Islet of Langerhans (tissue), 1 donor: ENCODE measurements around the gene SYT6.

Experiments used
- FAIRE-seq: peaks from one replicate; lab custom pipeline; 2011; peaks lifted over from hg19 to GRCh38; lab: Jason Lieb, UNC

Gene SYT6, protein sequence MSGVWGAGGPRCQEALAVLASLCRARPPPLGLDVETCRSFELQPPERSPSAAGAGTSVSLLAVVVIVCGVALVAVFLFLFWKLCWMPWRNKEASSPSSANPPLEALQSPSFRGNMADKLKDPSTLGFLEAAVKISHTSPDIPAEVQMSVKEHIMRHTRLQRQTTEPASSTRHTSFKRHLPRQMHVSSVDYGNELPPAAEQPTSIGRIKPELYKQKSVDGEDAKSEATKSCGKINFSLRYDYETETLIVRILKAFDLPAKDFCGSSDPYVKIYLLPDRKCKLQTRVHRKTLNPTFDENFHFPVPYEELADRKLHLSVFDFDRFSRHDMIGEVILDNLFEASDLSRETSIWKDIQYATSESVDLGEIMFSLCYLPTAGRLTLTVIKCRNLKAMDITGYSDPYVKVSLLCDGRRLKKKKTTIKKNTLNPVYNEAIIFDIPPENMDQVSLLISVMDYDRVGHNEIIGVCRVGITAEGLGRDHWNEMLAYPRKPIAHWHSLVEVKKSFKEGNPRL

DNA sequence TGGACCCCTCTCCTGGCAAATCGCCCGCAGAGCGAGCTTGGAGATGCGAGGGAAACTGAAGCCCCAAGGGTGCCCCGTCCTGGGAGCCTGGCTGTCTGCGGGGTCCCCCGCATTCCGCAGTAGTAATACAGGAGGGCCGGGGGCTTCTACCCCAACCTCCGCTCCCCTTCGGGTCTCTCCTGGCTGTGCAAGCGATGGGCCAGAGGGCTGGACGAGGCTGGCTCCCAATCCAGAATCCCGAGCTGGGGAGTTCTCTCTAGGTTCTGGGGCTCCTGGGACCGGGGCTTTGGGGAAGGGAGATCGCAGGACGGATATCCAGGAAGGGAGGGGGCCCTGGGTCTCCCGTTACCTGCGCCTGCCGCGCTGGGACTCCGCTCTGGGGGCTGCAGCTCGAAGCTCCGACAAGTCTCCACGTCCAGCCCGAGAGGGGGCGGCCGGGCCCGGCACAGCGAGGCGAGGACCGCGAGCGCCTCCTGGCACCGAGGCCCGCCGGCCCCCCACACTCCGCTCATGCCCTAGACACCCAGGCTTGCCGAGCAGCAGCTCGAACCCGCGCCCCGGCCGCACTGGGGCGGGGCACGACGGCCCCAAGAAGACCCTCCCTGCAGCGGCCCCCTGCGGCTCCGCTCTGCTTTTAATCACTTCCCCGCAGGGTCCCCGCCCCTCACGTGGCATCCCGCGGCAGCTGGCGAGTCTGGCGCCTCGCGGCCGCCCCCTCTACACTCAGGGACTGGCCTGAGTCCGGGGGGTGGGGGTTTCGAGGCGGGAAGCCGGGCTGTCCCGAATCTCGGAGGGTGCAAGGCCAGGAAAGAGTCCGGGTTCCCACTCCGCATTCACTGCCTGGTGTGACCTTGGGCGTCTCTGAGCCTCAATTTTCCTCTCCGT, at the start of gene SYT6:
Gene SYT6, minus strand, starts transcription at position 609 of the 885 bp plus-strand sequence. Its CDS starts 97 bp downstream, at position 512.
- FAIRE-seq = no peak

DNA sequence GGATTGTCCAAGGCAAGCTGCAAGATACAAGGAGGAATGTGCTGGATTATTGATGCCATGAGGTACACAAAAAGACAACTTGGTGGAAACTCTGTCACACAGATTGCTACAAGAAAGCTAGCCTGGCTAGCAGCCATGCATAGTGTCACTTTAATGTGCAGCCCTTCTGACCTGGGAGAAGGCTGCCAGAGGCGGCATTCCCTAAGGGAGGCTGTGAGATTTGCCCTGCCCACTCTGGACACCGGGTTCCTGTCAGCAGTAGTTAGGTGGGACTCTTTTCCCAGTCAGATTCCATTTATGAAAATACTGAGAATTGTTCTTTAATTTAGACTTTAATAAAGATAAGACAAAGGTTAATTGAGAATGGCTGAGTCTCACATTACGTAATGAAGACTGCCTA, 47.8 kb upstream of the SYT6 start:
- no peak for FAIRE-seq

DNA sequence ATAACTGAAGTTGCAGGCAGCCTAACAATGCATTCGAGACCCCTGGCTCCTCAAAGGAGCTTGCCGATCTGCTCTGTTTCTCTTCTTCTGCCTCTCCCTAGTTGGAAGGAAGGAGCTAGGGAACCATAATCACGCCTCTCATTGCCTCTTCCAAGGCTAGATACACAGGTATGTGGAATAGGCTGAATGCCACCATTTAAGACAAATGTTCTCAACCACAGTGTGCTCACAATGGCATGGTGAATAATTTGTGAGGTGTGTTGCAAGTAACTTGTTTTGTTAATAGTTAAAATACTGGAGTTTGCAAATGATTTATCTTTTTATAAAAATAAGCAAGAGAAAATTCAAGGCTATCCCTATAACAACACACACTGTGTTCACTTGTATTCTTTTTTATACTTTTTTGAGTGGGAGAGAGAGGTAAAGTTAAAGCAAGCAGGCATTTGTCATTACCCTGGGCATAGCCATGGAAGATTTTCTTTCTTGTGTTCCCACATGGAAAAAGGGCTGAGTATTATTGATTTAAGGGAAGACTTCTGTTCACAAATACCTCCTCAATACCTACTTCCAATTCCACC, 45.4 kb upstream of the SYT6 start:
- no peak for FAIRE-seq

DNA sequence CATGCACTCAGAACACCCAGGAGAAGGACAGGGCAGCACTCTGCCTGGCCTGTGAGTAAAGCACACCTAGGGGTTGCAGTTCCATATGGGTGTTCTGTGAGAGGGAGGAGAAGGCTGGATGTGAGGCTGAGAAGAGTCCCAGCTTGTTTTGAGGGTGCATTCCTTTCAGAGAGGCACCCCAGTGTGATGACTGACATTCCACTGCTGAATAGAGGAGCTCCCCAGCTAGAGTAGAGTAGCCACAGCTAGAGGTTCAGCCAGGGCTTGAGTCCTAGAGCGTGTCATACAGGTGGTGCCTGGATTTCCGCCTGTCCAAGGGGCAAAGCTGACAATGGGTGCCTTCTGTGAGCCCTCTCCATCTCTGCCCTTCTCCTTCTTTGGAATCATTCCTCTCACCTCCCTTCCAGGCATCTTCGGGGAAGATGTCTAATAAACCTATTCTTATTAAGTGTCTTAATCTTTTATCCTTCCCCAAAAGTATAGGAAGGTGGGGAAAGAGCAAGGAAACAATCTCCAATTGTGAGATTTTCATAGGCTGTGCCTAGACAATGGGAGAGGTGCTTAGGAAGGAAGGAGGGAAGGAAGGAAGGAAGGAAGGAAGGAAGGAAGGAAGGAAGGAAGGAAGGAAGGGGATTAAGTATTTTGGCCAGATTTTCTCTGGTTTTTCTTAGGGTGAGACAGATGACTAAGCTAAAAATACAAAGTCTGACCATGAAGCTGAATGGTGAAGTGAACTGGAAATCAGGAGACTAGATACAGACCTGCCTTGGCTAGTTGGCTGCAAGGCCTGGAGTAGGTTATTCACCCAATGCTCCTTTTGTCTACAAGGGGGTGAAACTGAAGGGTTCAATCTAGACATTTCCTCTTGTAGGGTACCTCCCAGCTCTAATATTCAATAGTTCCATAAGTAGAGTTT, 43.6 kb upstream of the SYT6 start:
- FAIRE-seq = no peak

DNA sequence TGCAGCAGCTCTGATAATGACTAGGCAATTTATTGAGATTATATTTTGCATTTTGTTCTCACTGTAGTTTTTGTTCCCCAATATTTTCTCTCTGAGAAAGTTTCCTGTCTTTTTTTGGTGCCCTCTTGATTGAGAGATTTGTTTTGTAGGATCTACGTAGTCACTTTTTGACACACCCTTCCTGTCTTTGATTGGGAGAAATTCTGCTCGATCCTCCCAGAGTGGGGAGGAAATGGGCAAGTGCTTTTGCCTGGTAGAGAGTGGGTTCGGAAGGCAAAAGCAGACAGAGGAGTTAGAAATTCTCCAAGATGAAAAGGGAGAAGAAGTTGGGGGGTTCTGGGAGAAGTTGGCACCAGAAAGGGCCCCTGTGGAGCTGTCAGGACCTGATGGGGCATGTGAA, 42.1 kb upstream of the SYT6 start:
- no peak for FAIRE-seq

DNA sequence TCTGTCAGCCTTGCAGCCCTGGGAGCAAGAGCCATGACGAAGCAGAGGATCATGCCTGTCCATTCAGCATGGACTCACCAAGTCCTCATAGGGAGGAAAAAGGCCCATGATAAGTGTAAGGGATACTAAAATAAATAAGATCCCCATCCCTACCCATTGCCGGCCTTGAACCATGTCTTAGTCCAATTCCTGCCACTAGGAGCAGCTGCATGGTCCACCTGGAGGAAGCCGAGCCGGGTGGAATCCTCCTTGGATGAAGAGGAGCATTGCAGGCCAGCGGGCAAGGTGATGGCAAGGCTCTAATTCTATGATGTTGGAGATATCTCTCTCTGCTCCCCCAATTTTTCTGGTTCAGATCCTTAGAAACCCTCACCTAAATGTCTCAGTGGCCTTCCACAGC, 38.7 kb upstream of the SYT6 start:
- no peak for FAIRE-seq

DNA sequence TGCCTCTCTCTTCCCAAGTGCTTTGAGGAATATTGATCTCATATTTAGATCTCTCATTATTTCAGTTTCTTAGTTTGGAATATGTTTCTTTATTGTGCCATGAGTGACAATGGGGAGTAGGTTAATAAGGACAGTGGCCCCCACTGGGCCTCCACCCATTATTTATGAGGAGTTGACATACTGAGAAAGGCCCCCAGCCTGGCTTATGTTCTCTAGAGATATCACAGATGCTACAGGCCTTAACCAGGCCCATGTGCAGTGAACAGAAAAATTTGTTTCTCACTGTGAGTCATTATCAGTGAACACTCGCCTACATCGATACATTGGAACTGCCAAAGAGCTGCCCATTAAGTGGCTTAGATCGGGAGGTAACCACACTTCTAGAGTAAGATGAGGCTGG, 35.7 kb upstream of the SYT6 start:
- FAIRE-seq = no peak

DNA sequence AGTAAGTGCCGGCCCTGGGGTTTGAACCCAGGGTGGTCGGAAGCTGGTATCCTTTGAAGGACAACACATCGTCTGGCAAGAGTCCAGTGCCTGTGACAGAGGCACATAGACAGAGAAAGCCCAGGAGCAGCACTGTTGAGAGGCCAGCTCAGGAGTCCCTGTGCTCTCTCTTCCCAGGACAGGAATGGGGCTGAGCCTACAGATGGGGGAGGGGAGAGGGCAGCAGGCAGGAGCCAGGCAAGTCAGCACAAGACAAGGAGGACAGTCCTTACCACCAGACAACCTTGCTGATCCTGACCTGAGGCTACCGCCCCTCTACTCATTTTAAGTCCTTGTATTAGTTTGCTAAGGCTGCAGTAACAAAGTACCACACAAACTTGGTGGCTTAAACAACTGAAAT, 27.7 kb upstream of the SYT6 start:
- no peak for FAIRE-seq

DNA sequence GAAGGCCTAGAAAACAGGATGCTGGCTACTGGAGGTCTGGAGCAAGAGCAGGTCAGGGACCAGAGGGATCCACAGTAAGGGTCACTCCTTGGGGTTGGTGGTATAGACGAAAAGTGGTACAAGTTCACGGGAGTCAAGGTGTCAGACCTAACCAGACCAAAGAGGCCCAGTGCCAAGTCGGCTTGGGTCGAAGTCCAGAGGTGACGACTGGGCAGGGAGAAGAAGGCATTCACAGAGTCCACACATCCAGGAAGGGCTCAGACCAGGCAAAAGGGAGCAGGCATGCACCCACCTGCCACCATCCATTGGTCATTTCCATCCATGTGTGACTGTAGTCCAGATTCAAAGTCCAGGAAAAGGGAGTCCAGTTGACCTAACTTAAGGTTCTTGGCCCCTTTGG, 27.1 kb upstream of the SYT6 start:
- FAIRE-seq = no peak

DNA sequence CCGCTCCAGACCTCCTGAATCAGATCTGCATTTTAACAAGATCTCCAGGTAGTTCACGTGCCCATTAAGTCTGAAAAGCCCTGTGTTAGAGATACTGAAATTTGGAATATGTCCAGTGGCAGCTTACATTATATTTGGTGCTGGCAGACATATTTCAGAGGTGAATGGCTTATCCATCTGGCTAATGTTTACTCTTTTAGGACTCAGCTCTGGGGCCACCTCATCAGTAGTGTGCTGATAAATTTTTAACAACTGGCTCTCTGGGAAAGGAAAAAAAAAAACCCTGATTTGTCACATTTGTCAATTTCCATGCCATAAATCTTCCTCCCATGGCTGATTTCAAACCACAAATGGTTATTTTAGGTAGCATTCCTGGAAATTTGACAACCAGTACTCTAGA, 25.3 kb upstream of the SYT6 start:
- peak; percentile 95 for FAIRE-seq

DNA sequence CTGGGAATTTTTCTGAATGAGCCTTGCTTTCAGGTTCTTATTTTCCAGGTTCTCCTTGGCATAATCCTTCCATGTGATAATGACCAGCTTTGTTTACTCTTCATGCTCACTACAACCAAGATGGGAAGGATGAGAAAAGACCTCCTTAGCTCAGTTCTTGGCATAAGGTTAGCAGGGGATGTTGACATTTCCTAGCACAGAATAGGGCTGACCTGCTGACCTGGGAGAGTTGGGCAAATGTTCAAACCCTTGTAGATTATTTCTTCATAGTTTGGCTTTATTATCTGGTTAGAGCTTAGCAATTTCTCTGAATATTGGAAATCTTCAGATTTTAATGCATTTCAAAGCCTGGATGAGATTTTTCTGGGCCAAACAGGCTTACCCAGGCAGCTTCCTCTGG, 23.6 kb upstream of the SYT6 start:
- no peak for FAIRE-seq

DNA sequence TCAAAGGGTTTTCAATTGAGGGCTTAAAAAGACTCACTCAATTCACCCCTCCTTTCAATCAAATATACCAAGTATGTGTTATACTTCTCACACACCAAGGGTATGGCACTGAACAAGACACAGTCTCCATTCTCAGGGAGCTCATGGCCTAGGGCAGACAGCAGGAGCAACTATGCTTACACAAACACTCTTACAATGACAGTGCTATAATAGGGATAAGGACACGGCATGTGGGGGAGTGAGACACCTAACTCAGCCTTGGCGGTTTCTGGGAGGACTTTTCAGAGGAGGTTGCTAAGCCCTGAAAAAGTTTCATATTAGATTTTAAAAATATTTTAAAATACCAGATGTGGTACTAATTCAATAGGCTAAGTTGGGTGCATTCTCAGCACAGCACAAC, 22.7 kb upstream of the SYT6 start:
- FAIRE-seq = no peak

DNA sequence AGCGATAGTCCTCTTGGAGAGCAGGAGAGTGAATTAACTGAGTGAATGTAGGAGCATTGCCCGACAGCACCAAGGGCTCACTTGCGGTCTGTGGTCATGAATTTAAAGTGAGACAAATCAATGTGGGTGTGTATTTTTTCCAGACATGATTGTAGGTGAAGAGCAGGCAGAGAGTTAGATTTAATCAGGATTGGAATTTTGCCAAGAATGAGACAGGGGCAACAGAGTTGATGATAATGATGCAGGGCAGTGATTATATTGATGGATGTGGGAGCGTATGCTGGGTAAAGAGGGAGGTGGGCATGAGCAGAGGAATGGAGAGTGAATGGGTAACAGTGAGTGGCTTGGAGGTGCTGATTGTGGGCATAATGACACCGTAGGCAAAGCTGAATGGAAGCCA, 20.0 kb upstream of the SYT6 start:
- FAIRE-seq = no peak

DNA sequence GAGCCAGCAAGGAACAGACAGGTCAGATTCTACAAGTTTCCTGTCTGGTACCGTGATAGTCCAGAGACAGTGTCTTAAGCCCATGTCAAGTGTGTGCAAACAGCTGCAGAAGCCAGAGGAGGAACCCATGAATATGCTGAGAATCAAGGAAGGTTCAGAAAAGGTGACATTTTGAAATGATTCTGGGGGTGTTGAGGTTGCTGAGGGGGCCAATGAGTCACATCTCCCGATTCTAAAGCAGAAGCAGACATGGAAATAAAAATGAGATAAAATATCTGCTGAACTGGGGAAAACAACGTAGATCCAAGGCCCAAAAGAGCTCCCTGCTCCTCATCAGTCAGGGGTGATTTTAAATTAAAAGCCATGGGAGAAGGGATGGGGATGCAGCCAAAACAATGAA, 15.8 kb upstream of the SYT6 start:
- no peak for FAIRE-seq

DNA sequence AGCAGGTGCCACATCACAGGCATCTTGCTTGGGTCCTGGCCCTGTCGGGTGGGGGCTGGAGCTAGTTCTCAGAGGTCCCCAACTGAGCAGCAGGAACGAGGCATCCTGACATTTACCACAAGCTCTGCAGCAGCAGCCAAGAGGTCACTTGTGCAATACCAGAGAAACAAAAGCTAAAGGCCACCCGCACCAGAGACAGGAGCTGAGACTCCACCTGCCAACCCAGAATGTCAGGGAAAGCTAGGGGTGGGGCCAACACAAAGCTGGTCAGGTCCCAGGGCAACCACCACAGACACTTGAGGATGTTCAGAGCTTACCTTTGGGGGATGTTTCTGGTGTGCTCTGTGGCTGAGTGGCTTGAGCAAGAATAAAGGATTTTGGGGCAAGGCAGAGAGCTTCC, 13.6 kb upstream of the SYT6 start:
- no peak for FAIRE-seq

DNA sequence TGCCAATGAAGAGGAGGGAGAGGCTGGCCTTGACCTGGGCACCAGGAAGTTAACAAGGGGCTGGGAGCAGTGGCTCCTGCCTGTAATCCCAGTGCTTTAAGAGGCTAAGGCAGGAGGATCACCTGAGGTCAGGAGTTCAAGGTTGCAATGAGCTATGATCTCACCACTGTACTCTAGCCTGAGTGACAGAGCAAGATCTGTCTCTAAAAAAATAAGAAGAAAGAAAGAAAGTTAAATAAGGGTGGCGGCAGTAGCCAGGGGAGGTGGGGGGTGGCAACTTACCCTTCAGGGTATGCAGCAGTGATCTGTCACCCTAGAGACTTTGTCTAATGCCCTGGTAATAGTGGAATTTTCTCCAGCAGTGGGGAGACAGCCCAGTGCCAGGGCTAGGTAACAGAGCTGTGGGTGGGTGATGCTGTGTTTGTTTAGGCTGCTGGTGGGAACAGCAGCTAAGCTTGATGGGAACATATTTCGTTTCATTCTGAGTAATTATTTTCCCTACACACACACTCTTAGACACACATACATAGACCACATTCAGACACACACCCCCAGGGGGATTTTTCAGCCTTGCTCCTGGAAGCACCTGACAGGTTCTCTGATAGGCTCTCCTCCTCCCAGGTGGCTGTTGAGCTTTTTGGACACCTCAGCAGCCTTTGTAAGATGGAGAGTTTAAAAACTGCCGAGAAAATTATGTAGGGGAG, 11.3 kb upstream of the SYT6 start:
- no peak for FAIRE-seq

DNA sequence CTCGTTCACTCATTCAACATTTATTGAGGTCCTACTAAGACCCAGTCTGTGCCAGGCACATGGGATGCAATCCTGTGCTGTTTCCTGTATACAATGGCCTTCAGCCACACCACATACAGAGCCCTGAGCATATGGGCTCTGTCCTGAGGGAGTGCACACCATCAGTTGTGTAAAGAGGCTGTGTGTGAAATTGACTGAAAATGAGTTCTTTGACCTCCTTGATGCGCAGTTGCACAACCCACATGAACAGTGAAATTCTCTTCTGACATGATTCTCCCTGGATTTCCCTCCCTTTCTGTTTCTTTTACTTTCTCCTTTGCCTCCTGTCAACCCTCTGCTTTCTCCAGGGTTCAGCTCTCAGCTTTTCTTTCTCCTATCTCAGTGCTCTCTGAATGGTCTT, 6.3 kb upstream of the SYT6 start:
- FAIRE-seq = no peak

DNA sequence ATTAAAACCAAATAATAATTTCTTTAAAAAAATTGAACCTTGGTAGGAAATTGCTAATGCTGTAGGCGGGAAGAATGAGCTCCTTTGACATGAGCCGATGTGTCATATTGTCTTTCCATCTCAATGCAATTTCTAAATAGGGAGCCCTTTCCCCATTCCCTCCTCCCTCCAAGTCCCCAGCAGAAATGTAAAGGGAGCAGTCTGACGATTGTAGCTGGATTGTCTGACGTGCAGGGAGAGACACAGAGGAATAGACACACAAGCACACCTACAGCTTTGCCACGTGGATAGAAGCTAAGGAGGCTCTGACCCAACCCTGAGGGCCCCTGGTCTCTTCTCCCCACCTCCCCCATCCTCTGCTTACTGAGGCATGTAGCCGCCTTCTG, 3.6 kb upstream of the SYT6 start:
- FAIRE-seq = no peak

DNA sequence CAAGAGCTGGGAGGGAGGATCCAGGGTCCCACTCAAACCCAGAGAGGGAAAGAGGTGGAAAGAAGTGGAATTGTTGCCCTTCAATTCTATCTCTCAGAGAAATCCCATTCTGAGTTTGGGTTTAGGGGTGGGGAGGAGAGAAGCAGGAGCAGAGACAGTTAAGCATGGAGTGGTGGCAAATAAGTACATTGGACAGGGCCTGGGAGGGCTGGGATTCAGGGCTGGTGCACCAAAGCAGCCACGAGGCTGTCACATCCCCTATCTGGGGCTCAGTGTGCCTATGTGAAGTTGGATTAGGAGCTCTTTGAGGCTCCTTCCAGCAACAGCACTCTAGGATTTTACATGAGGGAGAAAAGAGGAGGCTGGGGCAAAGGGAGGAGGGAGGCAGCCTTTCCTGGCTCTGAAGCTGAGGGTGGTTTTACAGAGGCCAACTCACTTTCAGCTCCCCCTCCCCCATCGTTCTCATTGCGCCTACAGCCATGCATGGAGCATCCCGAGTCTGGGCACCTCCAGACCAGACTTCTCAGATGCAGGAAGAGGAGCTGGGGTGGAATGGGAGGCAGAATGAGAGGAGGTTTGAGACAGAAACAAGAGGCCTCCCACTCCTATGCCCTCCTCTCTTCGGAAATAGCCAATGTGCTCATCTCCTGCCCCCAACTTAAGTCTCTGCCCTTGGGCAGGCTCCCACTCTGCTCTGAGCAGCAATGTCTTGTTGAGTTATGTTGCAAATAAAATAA, 3.0 kb upstream of the SYT6 start:
- FAIRE-seq = no peak

DNA sequence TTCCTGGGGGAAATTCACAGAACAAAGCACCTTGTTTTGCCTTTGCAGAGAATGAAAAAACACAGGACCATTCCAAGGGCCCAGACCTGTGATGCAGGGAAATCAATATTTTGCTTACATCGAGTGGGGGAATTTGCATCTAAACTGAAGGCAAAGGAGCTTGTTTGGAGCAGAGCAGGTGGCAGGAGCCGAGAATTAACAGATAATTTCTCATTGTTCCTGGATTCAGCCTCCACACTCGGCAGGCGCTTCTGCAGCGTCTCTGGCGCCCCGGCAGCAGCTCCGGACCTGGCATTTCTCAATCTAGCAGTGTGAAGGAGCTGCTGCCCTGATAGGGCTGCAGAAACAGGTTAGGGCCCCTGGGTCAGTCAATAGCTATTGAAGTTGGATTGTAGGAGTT, 2.0 kb upstream of the SYT6 start:
- FAIRE-seq = no peak

DNA sequence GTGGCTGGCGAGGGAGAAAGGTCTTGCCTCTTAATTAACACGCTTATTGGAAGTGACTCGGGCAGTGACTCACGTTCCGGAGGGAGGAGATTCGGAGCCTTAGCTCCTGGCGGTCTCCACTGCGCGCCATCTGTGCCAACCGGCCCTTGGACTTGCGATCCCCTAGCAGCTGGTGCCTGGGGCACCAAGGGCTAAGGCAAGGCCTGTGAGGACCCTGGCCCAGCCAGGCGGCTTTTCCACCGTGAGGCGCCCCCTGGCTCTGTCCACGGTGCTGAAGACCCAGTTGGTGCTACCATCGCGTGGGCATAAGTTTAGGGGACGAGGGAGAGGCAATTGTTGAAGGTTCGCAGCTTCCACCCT, 1.3 kb upstream of the SYT6 start:
- no peak for FAIRE-seq
